NCI-H460 (cell line): ENCODE measurements around the gene RSBN1L. TPM values are rescaled to one million over a fixed set of nuclear protein-coding genes. Genes with fewer than 3 reads are reported as not detected.

ENCODE experiments used
- DNase-seq: peaks from one replicate; pipeline ENCODE4 v3.0.0-alpha.2; 2016; ENCODE audit warnings: low read depth; ENCODE audit errors: extremely low read depth
- total RNA-seq: library from RNA; depleted of rRNA; stranded (reverse); fragments of >200 nt; shearing (Covaris generic); gene quantifications from 2 replicates; pipeline ENCODE4 v1.2.3, GENCODE V29; 2014

RSBN1L gene
- total RNA-seq, 1 experiment from 2014 or later = 12.7 TPM

DNA sequence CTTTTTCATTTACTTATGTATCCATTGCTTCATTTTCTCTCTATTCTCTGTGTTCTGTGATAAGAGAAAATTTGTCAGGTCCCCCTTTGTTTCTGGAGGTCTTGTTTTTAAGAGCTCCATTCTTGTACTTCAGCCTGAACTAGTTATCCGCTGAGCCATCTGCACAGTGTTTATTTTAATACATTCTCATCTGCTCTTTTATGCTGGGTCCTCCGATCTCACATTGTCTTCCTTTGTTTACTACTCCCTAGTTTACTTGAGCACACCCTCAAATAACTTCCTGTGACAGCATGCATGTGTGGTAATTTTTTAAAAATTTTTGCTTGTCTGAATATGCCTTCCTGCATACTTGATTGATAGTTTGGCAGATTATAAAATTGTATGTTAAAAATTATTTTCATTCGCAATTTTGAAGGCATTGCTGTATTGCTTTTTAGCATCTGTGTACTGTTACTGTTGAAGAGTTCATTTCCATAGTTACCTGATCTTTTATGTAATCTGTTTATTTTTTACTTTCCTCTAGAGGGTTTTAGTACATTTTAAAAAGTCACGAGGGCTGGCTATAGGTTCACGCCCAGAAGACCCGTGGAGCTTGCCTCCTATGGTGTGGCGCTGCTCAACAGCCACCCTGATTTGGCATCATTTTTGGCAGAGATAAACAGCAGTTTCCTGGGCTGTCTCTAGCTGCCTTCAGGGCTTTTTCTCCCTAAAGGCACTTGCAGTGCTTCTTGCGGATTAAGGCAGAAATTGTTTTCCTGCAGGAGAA is 31.9 kb downstream of the RSBN1L start:
- no peak for DNase-seq

DNA sequence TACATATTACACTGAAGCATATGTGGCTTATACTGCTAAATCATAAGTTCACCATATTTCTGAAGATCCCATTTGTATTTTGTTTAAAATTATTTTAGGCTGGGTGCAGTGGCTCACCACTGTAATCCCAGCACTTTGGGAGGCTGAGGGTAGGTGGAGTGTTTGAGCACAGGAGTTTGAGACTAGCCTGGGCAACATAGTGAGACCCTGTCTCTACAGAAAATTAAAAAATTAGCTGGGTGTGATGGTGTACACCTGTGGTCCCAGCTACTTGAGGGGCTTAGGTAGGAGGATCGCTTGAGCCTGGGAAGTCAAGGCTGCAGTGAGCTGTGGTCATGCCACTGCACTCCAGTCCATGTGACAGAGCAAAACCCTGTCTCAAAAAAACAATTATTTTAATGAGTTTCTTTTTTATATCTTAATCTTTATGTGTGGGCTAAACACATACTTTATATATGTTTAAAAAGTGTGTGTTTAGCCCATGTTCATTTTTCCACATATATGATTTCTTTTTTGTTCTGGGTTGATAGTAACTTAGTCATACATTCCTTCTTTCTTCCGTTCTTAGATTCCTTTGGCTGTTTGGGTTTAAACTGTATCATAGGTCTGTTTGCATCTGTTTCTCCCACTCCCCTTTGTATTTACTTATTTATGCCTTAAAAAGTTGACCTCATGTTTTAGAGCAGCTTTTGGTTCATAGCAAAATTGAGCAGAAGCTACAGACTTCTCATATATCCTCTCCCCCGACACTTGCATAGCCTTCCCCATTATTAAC is 33.5 kb downstream of the RSBN1L start:
- DNase-seq = no peak

DNA sequence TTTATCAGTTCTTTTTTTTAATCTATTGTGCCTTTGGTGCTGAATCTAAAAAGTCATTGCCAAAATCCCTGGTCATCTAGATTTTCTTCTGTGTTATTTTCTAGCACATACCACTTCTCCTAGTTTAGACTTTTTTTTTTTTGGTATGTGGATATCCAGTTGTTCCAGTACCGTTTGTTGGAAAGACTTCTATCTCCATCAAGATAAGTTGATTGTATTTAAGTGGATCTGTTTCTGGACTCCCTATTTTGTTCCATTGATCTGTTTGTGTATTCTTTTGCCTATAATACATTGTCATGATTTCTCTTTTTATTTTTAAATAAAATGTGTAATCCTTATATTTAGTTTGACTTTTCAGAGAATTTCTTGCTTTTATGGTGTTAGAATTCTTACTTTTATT is 35.5 kb downstream of the RSBN1L start:
- no peak for DNase-seq

DNA sequence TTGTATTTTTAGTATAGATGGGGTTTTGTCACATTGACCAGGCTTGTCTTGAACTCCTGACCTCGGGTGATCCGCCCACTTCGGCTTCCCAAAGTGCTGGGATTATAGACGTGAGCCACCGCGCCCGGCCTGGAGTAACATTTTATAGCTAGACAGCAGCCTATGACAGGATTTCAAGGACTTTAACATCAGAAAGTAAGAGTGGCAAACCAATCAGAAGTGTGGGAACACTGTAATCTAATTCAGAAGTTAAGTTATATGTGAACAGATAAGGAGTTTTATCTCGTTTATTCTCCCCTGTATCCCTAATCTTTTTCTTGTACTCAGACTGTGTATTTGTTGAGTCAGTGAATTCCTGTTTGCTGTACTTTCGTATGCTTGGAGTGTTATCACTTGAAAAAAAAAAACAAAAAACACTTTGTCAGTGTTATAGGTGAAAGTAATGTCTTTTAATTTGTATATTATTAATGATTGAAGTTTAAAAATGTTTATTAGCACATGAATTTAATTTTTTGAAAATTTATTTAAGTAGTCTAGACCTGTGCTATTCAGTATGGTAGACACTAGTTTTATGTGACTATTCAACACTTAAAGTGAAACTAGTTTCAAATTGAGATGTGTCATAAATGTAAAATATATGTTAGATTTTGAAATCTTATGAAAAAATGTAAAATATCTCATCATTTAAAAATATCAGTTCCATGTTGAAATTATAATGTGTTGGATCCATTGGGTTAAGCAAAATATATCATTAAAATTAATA is 38.6 kb downstream of the RSBN1L start:
- no peak for DNase-seq

DNA sequence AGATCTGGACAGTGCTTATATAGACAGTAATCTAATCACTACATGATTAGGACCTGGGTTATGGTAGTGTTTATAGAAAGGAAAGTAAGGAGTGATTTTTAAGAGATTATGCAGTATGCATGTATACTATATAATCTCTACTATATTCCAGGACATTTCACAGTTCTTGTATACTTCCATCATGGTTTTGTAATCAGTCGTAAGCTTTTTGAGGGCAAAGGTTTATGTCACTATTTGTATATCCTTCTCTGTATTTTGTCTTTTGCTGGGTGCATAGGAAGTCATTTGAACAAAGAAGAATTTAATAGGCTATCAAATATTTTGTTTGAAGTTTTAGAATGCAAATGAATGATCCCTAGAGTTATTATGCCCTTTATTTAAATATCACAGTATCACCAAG is 39.2 kb downstream of the RSBN1L start:
- no peak for DNase-seq

DNA sequence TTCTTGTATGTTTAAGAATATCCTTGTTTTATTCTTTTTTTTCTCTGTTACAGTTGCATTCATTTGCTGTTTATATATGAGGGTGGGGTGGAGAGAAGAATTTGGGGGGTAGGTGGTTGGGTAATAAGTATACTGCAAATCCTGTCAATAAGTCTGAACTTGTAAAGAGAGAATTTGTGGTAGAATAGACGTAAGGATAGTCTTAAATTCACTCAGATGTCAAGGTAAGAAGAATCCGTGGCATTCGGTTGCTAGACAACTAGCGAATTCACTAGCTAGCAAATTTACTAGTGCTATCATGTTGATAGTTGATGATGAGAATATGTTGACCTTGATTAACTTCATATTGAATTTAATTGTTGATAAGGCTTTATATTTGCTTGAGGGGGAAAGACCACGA is 40.7 kb downstream of the RSBN1L start:
- DNase-seq = no peak

DNA sequence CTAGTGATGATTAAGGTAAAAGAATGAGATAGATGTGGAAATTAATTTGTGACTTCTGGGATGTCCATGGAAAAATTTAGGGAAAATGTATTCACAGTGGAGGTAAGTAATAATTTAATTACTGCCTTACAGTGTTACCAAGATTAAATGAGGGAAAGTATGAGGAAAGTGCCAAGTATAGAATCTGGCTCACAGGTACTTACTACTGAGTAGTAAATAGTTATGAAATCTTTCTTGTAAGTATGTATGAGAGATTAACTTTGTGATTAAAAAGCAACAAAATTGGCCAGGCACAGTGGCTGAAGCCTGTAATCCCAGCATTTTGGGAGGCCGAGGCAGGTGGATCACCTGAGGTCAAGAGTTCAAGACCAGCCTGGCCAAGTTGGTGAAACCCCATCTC is 42.1 kb downstream of the RSBN1L start:
- DNase-seq = no peak

DNA sequence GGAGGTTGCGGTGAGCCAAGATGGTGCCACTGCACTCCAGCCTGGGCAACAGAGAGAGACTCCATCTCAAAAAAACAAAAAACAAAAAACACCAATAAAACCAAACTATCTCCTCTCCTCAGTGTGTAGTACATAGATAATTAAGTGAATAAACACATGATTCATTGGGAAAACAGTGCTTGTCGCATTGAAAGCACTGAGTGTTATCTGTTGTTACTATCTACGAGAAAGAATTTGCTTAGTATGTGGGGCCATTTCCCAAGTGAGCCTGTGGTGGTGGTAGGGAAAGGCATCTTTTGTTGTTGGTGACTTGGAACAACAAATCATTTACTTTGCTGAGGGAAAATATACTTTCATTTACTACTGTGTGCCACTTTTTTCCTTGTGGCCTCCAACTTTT is 42.6 kb downstream of the RSBN1L start:
- DNase-seq = no peak

DNA sequence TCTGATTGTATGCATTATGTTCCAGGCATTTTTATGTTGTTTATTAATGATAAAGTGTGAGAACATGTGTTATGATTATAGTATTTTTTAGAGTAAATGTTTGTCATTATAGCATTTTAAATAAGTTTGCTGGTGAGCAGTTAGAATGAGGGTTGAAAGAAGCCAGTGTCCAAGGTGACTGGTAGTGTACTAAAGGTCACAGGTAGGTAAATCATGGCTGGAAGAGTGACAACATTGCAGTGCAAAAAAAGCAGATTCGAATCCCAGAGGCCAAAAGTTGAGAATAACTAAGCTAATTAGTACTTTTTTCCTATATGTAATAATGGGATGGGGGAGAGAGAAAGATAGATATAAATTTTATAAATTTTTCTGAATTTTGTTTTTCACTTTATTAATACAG is 44.0 kb downstream of the RSBN1L start:
- DNase-seq = no peak

DNA sequence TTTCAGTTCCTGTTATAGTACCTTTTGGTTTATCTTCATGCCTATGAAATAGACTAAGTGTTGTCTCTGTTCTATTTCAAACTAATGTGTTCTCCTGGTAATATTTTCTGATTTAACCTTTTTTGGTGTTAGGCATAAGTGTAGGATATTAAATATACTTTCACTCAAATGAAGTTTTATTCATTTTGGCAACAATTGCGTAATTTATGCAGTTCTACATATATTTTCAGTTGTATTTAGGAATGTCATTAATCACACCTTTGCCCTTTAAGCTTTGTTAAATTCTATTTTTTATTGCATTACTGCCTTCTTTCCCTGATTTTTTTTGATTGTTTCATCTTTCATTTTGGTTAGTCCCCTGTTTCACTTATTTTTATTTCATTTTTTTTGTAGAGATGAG is 47.3 kb downstream of the RSBN1L start:
- DNase-seq = no peak

DNA sequence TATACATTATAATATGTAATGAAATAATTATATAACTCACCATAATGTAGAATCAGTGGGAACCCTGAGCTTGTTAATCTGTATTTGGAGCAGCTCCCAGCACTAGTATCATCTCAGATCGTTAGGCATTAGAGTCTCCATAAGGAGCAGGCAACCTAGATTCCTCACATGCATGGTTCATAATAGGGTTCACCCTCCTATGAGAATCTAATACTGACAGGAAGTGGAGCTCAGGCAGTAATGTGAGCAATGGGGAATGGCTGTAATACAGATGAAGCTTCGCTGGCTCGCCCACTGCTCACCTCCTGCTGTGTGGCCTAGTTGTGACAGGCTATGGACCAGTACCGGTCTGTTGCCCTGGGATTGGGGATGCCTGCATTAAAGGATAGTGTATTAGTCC is 49.5 kb downstream of the RSBN1L start:
- DNase-seq = no peak

DNA sequence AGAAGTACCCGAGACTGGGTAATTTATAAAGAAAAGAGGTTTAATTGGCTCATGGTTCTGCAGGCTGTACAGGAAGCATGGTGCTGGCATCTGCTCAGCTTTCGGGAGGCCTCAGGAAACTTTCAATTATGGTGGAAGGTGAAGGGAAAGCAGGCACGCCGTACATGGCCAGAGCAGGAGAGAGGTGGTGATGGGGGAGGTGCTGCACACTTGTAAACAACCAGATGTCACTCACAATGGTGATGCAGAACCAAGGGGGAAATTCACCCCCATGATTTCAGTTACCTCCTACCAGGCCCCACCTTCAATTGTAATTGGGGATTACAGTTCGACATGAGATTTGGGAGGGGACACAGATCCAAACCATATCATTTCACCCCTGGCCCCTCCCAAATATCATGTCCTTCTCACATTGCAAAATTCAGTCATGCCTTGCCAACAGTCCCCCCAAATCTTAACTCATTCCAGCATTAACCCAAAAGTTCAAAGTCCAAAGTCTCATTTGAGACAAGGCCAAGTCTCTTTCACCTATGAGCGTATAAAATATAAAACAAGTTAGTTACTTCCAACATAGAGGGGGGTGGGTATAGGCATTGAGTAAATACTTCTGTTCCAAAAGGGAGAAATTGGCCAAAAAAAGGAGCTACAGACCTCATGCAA is 50.0 kb downstream of the RSBN1L start:
- no peak for DNase-seq

DNA sequence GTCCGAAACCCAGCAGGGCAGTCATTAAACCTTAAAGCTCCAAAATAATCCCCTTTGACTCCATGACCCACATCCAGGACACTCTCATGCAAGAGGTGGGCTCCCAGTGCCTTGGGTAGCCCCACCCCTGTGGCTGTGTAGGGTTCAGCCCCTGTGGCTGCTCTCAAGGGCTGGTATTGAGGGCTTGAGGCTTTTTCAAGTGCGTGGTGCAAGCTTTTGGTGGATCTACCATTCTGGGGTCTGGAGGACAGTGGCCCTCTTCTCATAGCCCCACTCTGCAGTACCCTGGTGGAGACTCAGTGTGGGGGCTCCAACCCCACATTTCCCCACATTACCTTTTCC is 50.5 kb downstream of the RSBN1L start:
- DNase-seq = no peak

DNA sequence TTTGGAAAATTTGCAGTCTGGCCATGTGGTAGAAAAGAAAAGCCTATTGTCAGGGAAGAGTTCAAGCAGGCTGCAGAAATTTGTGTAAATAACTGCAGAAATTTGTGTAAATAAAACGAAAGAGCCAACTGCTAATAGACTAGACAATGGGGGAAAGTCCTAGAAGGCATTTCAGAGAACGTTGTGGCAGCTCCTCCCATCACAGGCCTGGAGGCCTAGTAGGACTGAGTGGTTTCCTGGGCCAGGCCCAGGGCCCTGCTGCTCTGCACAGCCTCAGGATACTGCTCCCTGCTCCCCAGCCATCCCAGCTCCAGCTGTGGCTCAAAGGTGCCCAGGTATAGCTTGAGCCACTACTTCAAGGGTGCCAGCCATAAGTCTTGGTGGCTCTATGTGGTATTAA is 50.9 kb downstream of the RSBN1L start:
- no peak for DNase-seq

DNA sequence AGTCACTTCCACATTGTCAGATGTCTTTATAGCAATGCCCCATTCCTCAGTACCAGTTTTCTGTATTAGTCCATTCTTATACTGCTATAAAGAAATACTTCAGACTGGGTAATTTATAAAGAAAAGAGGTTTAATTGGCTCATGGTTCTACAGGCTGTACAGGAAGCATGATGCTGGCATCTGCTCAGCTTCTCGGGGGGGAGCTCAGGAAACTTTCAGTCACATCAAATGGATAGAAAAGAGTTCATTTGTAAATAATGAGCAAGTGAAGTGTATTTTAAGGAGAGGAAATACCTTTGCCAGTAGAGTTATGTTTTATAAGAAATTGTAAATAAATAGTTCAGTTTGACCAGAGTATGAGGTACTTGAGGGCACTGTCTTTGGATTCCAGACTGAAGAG is 51.5 kb downstream of the RSBN1L start:
- no peak for DNase-seq

DNA sequence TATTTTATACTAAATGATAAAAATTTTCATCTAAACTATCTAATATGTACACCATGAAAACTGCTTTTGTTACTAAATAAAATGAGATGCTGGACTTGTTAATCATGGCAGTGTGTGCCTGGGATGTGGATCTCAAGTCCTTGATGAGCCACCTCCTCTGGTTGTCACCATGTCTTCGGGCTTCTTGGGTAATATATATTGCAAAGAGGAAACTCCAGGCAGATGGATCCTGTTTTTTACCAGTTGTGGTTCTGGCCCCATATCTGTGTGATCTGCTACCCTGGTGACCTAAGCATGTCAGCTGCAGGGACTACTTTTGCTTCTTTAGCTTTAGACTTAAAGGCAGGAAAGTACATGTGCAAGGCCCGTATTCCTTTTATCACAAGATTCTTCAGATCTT is 55.8 kb downstream of the RSBN1L start:
- DNase-seq = no peak

DNA sequence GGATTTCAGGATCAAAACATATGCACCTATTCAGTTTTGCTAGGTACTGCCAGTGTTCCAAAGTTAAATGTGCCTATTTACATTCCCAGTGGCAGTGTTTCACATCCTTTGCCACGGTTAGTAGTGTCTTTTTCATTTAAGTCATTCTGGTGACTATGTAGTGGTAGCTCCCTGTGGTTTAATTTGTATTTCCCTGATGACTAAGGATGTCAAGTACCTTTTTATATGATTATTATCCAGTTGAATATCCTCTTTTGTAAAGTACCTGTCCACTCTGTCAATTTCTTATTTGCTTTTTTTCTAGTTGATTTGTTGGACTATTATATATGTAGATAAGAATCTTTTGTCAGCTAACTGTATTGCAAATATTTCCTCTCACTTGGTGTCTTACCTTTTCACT is 56.9 kb downstream of the RSBN1L start:
- no peak for DNase-seq

DNA sequence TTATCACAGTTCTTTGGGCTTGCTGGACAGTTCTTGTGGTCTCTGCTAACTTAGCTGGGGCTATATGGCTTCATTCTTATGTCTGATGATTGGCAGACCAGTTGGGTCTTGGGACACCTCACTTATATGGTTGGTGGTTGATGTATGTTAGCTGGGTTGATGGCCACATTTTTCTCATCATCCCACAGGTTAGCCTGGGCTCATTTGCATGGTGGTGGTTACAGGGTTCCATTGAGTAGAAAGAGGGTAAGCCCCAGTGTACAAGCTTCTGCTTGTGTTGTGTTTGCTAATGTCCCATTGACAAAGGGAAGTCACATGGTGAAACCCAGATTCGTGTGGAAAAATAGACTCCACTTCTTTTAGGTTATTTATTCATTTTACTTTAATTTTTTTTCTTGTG is 61.3 kb downstream of the RSBN1L start:
- DNase-seq = no peak

DNA sequence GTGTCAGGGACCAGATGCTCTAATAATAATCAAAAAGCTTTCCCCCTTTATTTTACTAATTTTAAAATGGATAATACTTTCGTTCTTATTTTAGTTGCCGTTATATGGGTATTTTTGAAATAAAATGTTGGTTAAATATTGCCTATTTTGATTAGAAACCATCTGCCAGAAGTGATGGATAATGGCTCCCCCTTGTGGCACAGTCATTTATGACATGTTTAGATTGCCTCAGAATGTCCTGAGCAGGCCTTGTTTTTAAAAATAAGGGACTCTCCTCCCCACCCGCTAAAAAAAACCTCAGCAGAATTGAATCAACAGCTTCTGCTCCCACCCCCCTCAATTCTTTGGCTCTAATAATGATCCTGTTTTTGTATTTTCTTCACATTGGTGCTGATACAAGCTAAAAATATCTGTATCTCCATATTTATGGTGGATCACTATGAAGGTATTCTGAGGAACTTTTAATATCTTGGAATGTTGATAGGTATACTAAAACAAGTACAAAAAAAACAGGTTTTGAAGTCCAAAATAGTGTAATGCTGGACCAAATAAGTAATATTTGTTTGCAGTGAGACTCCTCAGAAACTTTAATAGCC is 63.1 kb downstream of the RSBN1L start:
- DNase-seq = peak; percentile 64

DNA sequence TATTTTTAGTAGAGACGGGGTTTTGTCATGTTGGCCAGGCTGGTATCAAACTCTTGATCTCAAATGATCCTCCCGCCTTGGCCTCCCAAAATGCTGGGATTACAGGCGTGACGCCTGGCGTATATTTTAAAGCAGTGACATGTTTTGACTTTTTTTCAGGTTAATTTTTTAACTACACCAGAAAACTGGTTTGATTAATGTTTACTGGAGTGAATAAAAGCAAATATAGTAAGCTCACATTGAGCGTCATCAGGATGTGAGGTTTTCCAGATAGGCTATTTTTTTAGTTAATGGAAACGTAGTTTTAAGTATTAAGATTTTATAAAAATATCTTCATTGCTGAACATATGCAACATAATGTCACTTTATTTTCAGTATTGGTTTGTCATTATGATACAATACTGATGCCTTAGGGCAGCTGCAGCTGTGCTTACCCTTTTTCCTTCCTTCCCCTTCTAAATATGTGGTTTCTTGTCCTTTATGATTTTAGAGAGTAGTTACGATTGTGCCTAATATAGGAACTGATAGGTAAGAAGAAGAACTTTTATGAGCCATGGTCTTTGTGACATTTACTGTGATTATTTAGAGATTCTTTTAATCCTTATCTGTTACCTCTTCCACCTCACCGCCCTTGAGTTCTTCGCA is 64.7 kb downstream of the RSBN1L start:
- no peak for DNase-seq
